GM21367 (cell line): ENCODE measurements around the gene OMA1.
"Not testable (repeated sequence)": the region's sequence is repeated elsewhere in the genome, so short reads cannot be mapped to it uniquely, and the experiment has no call there.

Experiments used
- ATAC-seq: cut with Tn5 transposase; IDR thresholded peaks from one replicate; pipeline ENCODE4 v1.9.1; 2021; ENCODE audit not compliant: unreplicated experiment

OMA1 gene

GRCh38 chr1:58528518-58528917 lies 18.0 kb downstream of the OMA1 start:
- ATAC-seq = no peak

GRCh38 chr1:58524353-58524945 lies 22.1 kb downstream of the OMA1 start:
- ATAC-seq = no peak

GRCh38 chr1:58515794-58516401 lies 30.6 kb downstream of the OMA1 start:
- no peak for ATAC-seq

GRCh38 chr1:58513956-58514355 lies 32.6 kb downstream of the OMA1 start:
- no peak for ATAC-seq

- ATAC-seq = no peak
Observed at GRCh38 chr1:58508629-58509028, 37.9 kb downstream of the OMA1 start.

- ATAC-seq = no peak
Observed at GRCh38 chr1:58505286-58505685, 41.2 kb downstream of the OMA1 start.

GRCh38 chr1:58502519-58502918 lies 44.0 kb downstream of the OMA1 start:
- no peak for ATAC-seq

GRCh38 chr1:58500043-58500442 lies 46.5 kb downstream of the OMA1 start:
- ATAC-seq = no peak

GRCh38 chr1:58497499-58497898 lies 49.0 kb downstream of the OMA1 start:
- ATAC-seq = no peak

GRCh38 chr1:58496042-58496441 lies 50.5 kb downstream of the OMA1 start:
- ATAC-seq = no peak

GRCh38 chr1:58488914-58489313 lies 57.6 kb downstream of the OMA1 start:
- ATAC-seq = not testable (repeated sequence)

- no peak for ATAC-seq
Observed at GRCh38 chr1:58487002-58487401, 59.5 kb downstream of the OMA1 start.

- no peak for ATAC-seq
Observed at GRCh38 chr1:58481962-58482361, 64.6 kb downstream of the OMA1 start.

- no peak for ATAC-seq
Observed at GRCh38 chr1:58480191-58480590, 66.3 kb downstream of the OMA1 start.

- no peak for ATAC-seq
Observed at GRCh38 chr1:58477390-58477789, 69.1 kb downstream of the OMA1 start.

- ATAC-seq = no peak
Observed at GRCh38 chr1:58476179-58476578, 70.3 kb downstream of the OMA1 start.

GRCh38 chr1:58469476-58469875 lies 77.0 kb downstream of the OMA1 start:
- ATAC-seq = no peak

- ATAC-seq = no peak
Observed at GRCh38 chr1:58469016-58469415, 77.5 kb downstream of the OMA1 start.

- no peak for ATAC-seq
Observed at GRCh38 chr1:58468612-58469011, 77.9 kb downstream of the OMA1 start.

GRCh38 chr1:58466630-58467241 lies 79.8 kb downstream of the OMA1 start:
- no peak for ATAC-seq

GRCh38 chr1:58465825-58466629 lies 80.5 kb downstream of the OMA1 start:
- ATAC-seq = no peak

GRCh38 chr1:58465176-58465575 lies 81.3 kb downstream of the OMA1 start:
- ATAC-seq = no peak
